PC-9 (cell line): ENCODE measurements around the gene NLE1.

ENCODE experiments used
- CTCF ChIP-seq: fragments of 200-600 bp; sonication (generic); conservative IDR thresholded peaks from 2 replicates; pipeline ENCODE4 v1.6.1; 2017; ENCODE audit warnings: mixed run types, antibody characterized with exemption, mild to moderate bottlenecking, moderate library complexity
- EZH2 ChIP-seq: fragments of 200-600 bp; sonication (generic); IDR thresholded peaks from 2 replicates; pipeline ENCODE4 v1.8.0; 2017; ENCODE audit warnings: antibody characterized with exemption, low read depth

GRCh38 chr17:35132816-35133550 is 9.1 kb downstream of the NLE1 start:
- TF ChIP-seq CTCF (no peak), EZH2 (no peak)
